Prostate gland (tissue), 2 donors: ENCODE measurements around the gene ROBO1.

ENCODE experiments used
- POLR2A ChIP-seq: fragments of 450-650 bp; IDR thresholded peaks from one replicate; pipeline ENCODE4 v1.6.1; 2016; ENCODE audit warnings: antibody characterized with exemption, mild to moderate bottlenecking
- POLR2AphosphoS5 ChIP-seq: sonication (generic); formaldehyde crosslinking; IDR thresholded peaks from one replicate; pipeline ENCODE4 v1.6.1; 2017; ENCODE audit warnings: antibody characterized with exemption
- TF ChIP-seq, protein P1 (sequence below), 4 experiments: fragments of 200-600 bp in 2 of 4; fragments of 450-650 bp in 2 of 4; sonication (generic) in 2 of 4; IDR thresholded peaks; 1 replicate in 3 of 4; 2 replicates in 1 of 4; pipeline ENCODE4 v1.5.1; 2016 to 2019; ENCODE audit warnings: antibody characterized with exemption in 4 of 4, mild to moderate bottlenecking in 2 of 4, moderate library complexity in 2 of 4

DNA sequence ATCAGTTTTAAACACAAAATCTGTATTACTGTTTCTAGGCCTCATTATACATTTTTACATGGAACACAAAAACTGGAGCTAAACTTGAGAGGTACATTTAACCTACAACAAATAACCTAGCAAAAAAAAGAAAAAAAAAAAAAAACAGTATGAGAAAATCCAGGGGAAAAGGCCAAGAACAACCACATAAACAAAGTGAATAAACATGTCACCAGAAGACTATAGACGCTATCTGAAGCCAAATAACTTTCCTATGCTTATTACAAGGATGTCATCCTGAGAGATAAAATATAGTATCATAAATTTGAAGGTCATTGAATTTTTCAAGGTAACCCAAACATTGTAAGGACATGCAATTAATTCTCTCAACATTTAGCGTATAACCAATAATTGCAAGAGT is 911.6 kb downstream of the ROBO1 start:
- TF ChIP-seq POLR2A (no peak), POLR2AphosphoS5 (no peak)
- TF ChIP-seq, protein P1, sequence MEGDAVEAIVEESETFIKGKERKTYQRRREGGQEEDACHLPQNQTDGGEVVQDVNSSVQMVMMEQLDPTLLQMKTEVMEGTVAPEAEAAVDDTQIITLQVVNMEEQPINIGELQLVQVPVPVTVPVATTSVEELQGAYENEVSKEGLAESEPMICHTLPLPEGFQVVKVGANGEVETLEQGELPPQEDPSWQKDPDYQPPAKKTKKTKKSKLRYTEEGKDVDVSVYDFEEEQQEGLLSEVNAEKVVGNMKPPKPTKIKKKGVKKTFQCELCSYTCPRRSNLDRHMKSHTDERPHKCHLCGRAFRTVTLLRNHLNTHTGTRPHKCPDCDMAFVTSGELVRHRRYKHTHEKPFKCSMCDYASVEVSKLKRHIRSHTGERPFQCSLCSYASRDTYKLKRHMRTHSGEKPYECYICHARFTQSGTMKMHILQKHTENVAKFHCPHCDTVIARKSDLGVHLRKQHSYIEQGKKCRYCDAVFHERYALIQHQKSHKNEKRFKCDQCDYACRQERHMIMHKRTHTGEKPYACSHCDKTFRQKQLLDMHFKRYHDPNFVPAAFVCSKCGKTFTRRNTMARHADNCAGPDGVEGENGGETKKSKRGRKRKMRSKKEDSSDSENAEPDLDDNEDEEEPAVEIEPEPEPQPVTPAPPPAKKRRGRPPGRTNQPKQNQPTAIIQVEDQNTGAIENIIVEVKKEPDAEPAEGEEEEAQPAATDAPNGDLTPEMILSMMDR (IDR thresholded peaks at IDR 0.05), result no peak
